GM12891 (cell line): ENCODE measurements around the gene MYOC.

Experiments used
- POLR2A ChIP-seq: IDR thresholded peaks from 2 replicates; pipeline ENCODE4 v1.6.1; 2011; ENCODE audit warnings: low read depth, low read length, control low read depth
- POLR2AphosphoS5 ChIP-seq: IDR thresholded peaks from 2 replicates; pipeline ENCODE4 v1.6.1; 2011; ENCODE audit warnings: low read depth, low read length, control low read depth
- SPI1 ChIP-seq: IDR thresholded peaks from 2 replicates; pipeline ENCODE4 v1.6.1; 2011; ENCODE audit warnings: low read depth, low read length, control low read depth

GRCh38 chr1:171595324-171595723, 57.2 kb downstream of the MYOC start:
- TF ChIP-seq POLR2A (no peak), POLR2AphosphoS5 (no peak), SPI1 (no peak)
